B cell (primary cell): Measurements from ENCODE around the gene TMEM255B. TPM values are rescaled to one million over a fixed set of nuclear protein-coding genes. Genes with fewer than 3 reads are reported as not detected.

Experiments used
- ATAC-seq: fragments of 200-7000 bp; cut with Tn5 transposase; one replicate; pipeline ENCODE4 v1.10.0; 2021; ENCODE audit warnings: low read depth, mild to moderate bottlenecking, moderate number of reproducible peaks, moderate library complexity
- CTCF ChIA-PET: fragments of 350-600 bp; sonication (Branson Sonifier 250); formaldehyde crosslinking; loops from one replicate; lab custom pipeline; 2021; ENCODE audit warnings: antibody characterized with exemption, inconsistent platforms; lab: Charles Lee
- POLR2A ChIA-PET: fragments of 350-600 bp; sonication (Branson Sonifier 250); formaldehyde crosslinking; loops from one replicate; lab custom pipeline; 2021; ENCODE audit warnings: antibody characterized with exemption; lab: Charles Lee
- DNase-seq: peaks from one replicate; pipeline ENCODE4 v3.0.0; 2013
- H2AFZ ChIP-seq: 2 replicates; pipeline ENCODE4 v1.6.1; 2012; ENCODE audit warnings: mild to moderate bottlenecking, low read depth, low read length; ENCODE audit not compliant: insufficient read depth, poor library complexity, severe bottlenecking
- H3K27ac ChIP-seq, 2 donors: 1 replicate in 1 of 2; 2 replicates in 1 of 2; pipeline ENCODE4 v1.5.1; 2012 to 2013; ENCODE audit warnings: low read length in 2 of 2, mild to moderate bottlenecking in 2 of 2, moderate library complexity in 1 of 2
- H3K27me3 ChIP-seq, 4 experiments: fragments of 200-600 bp in 1 of 4; sonication (generic) in 1 of 4; replicated peaks in 1 of 4; 1 replicate in 2 of 4; 2 replicates in 2 of 4; pipeline versions ENCODE4 v1.6.1 to v1.7.0; 2013 to 2016; ENCODE audit warnings: low read length in 3 of 4, mild to moderate bottlenecking in 2 of 4, mixed read lengths in 1 of 4, moderate library complexity in 1 of 4; ENCODE audit not compliant: insufficient read depth in 4 of 4, control insufficient read depth in 3 of 4; ENCODE audit errors: control extremely low read depth in 1 of 4
- H3K36me3 ChIP-seq, 2 experiments: replicated peaks in 1 of 2; 1 replicate in 1 of 2; 2 replicates in 1 of 2; pipeline versions ENCODE4 v1.6.1 to v1.7.1; 2013; ENCODE audit warnings: low read length in 1 of 2; ENCODE audit not compliant: insufficient read depth in 2 of 2, control insufficient read depth in 1 of 2; ENCODE audit errors: control extremely low read depth in 1 of 2, extremely low read depth in 1 of 2
- H3K4me1 ChIP-seq, 2 donors: fragments of 200-600 bp in 1 of 2; sonication (generic) in 1 of 2; 1 replicate in 1 of 2; 2 replicates in 1 of 2; pipeline versions ENCODE4 v1.5.1 to v1.6.1; 2013 to 2017; ENCODE audit warnings: low read length in 2 of 2; ENCODE audit not compliant: control insufficient read depth in 2 of 2, insufficient read depth in 2 of 2
- H3K4me2 ChIP-seq: replicated peaks from 2 replicates; pipeline ENCODE3; 2012; ENCODE audit warnings: mild to moderate bottlenecking, low read depth, low read length; ENCODE audit not compliant: poor library complexity, severe bottlenecking
- H3K4me3 ChIP-seq, 5 experiments: fragments of 200-600 bp in 1 of 5; sonication (generic) in 1 of 5; 1 replicate in 3 of 5; 2 replicates in 2 of 5; pipeline versions ENCODE4 v1.5.1 to v1.7.0; 2011 to 2016; ENCODE audit warnings: low read length in 4 of 5, mild to moderate bottlenecking in 4 of 5, low read depth in 2 of 5, control low read depth in 1 of 5, moderate library complexity in 1 of 5; ENCODE audit not compliant: insufficient read depth in 1 of 5; ENCODE audit errors: control extremely low read depth in 1 of 5, extremely low read depth in 1 of 5
- H3K79me2 ChIP-seq: fragments of 200-600 bp; sonication (generic); one replicate; pipeline ENCODE4 v1.6.0; 2016; ENCODE audit warnings: low read length; ENCODE audit not compliant: control insufficient read depth, insufficient read depth
- H3K9ac ChIP-seq: fragments of 200-600 bp; sonication (generic); 2 replicates; pipeline ENCODE4 v1.6.1; 2017; ENCODE audit warnings: mild to moderate bottlenecking, low read length, moderate library complexity
- H3K9me3 ChIP-seq, 3 donors: one replicate each; pipeline versions ENCODE4 v1.6.1 to v1.7.1; 2013; ENCODE audit warnings: low read length in 2 of 3; ENCODE audit not compliant: control insufficient read depth in 2 of 3, insufficient read depth in 1 of 3; ENCODE audit errors: control extremely low read depth in 1 of 3
- H4K20me1 ChIP-seq: 2 replicates; pipeline ENCODE4 v1.6.0; 2012; ENCODE audit warnings: mild to moderate bottlenecking, low read length; ENCODE audit not compliant: insufficient read depth, control insufficient read depth, poor library complexity, severe bottlenecking
- H3K27ac Mint-ChIP-seq: one replicate; pipeline ENCODE4 v1.8.0; 2021; ENCODE audit warnings: mixed read lengths
- H3K27me3 Mint-ChIP-seq: one replicate; pipeline ENCODE4 v1.8.0; 2021; ENCODE audit warnings: mixed read lengths
- H3K4me1 Mint-ChIP-seq: one replicate; pipeline ENCODE4 v1.8.0; 2021; ENCODE audit warnings: mixed read lengths
- H3K4me3 Mint-ChIP-seq: one replicate; pipeline ENCODE4 v1.8.0; 2021; ENCODE audit warnings: mixed read lengths
- H3K9me3 Mint-ChIP-seq: one replicate; pipeline ENCODE4 v1.8.0; 2022; ENCODE audit warnings: mixed read lengths; ENCODE audit not compliant: insufficient read depth
- CTCF ChIP-seq: fragments of 200-600 bp; IDR thresholded peaks from one replicate; pipeline ENCODE4 v1.8.0; 2022; ENCODE audit warnings: antibody characterized with exemption, mild to moderate bottlenecking
- EZH2 ChIP-seq: IDR thresholded peaks from 2 replicates; pipeline ENCODE4 v1.6.1; 2012; ENCODE audit warnings: borderline replicate concordance, low read depth, mild to moderate bottlenecking, moderate library complexity, low read length; ENCODE audit not compliant: insufficient read depth, poor library complexity, severe bottlenecking
- WGBS: methylation state at CpG from one replicate; pipeline ENCODE4 v1.1.5; 2013; ENCODE audit warnings: missing lambda C conversion rate; ENCODE audit not compliant: insufficient coverage; 5-methylcytosine and 5-hydroxymethylcytosine counted together
- intact Hi-C: fragments of 100-400 bp; cut with micrococcal nuclease; formaldehyde crosslinking; loops from one replicate; pipeline ENCODE4 v1.10.0; 2022
- polyA plus RNA-seq: library from polyadenylated mRNA; depleted of rRNA; stranded (reverse); fragments of >200 nt; gene quantifications from 2 replicates; pipeline ENCODE4 v1.2.3, GENCODE V29; 2012
- total RNA-seq, 2 donors: library from RNA; stranded (reverse); fragments of 120-200 nt in 1 of 2; gene quantifications; 1 replicate in 1 of 2; 2 replicates in 1 of 2; pipeline versions ENCODE4 v1.2.3 to v1.2.4, GENCODE V29; 2013 to 2022

TMEM255B gene
- total and polyA plus RNA-seq, 2 donors (not counting 1 experiment from before 2014, with no cell fraction given) = 2.1 to 8.2 TPM

DNA sequence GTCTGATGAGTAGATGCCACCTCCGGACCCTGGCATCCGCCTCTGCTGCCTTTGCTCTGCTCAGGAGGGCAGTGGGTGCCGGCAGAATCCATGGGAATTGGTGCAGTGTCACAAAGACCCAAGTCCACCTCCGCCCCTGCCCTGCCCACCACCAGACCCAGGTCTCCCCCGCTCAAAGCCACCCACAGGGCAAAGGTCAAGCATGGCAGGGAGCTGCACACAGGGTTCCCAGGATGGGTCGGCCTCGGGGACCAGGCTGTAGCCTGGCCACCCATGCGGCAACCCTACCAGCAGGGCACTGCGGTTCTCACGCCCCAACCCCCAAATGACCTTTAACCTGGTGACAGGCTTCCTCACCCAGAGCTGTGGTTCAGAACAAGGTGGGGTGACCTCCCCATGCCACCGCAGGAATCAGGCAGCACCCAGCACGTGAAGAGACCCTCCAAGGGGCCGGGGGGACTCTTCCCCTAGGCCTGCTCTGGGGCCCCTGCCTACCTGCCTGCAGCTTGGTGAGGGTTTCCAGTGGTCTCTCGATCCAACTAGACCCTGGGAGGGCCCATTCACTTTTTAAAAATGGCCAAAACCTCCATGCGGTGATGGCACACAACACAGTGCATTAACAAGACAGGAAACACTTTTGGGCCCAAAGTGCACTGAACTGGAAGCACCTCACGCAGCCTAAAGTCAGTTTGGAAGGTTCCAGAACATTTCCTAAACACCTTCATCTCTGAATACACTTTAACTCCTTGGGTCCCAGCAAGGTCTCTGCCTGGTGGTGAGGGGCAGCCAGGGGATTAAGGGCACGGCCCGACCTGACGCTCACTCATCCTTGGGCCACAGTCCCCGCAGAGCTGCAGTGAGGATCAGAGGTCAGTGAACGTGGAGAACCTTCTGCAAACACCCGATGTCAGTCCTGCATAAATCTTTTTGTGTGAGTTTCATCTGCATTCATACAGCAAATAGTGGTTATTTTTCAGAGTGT, 93.8 kb downstream of the TMEM255B start:
- Histone ChIP-seq H3K79me2 (no peaks in the 10 kb centered on the region), H3K27me3 (peaks cover 0 to 44% (median 14%) of the 10 kb centered on the region in 4 experiments), H3K4me1 (peaks cover 0 to 8% of the 10 kb centered on the region in 2 donors), H3K4me3 (no peak overlapping the region), H3K9me3 (peaks cover 0 to 28% (median 0%) of the 10 kb centered on the region in 3 donors), H4K20me1 (no peaks in the 10 kb centered on the region), H3K27ac (no peak overlapping the region), H2AFZ (no peak overlapping the region), H3K36me3 (no peaks in the 10 kb centered on the region), H3K4me2 (no peak overlapping the region), H3K9ac (no peak overlapping the region)
- Mint-ChIP-seq H3K27ac (no peak overlapping the region), H3K9me3 (no peaks in the 10 kb centered on the region), H3K4me3 (no peak overlapping the region), H3K4me1 (peaks cover 6% of the 10 kb centered on the region), H3K27me3 (peaks cover 23% of the 10 kb centered on the region)
- POLR2A ChIA-PET = no interaction called here
- TF ChIP-seq CTCF (no peak), EZH2 (no peak)
- intact Hi-C loops = no loop called here
- WGBS = 94% methylated on average over 20 of the region's 22 CpGs
- no peak for ATAC-seq
- CTCF ChIA-PET = no interaction called here
- no peak for DNase-seq
